GM13976 (cell line): ENCODE results near the gene HRH3.

ENCODE experiments used
- DNase-seq: peaks from one replicate; pipeline ENCODE4 v3.0.0; 2012; ENCODE audit warnings: low spot score
- in situ Hi-C: fragments of 300-500 bp; cut with MboI; formaldehyde crosslinking; loops from one replicate; pipeline ENCODE4 v1.12.0; 2022; ENCODE audit warnings: low sequenced_read_pairs, mixed read lengths, inconsistent platforms; ENCODE audit not compliant: unreplicated experiment
- TF ChIP-seq, protein P1 (sequence below): IDR thresholded peaks from 2 replicates; pipeline ENCODE4 v1.5.1; 2012; ENCODE audit warnings: borderline replicate concordance, mild to moderate bottlenecking; ENCODE audit not compliant: insufficient read depth; ENCODE audit errors: extremely low read depth, missing control alignments, control extremely low read depth

Gene HRH3

DNA sequence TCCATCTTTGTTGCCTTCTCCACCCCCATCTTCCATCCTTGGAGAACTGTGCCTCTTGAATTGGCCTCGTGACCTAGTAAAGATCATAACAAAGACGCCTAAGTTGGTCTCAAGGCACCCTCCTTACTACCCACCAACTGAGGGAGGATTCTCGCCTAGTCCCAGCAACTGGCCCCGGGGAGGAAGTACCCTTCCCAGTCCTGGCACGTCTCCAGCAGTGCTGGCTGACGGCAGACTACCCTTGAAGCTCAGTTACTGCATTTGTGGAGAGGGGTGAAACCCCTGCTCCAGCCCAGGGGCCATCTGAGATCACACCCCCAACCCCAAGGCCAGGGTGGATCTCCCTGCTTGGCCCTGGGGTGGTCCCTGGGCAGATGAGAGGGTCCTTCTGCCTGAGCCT lies 16.1 kb upstream of the HRH3 start:
- TF ChIP-seq, protein P1, sequence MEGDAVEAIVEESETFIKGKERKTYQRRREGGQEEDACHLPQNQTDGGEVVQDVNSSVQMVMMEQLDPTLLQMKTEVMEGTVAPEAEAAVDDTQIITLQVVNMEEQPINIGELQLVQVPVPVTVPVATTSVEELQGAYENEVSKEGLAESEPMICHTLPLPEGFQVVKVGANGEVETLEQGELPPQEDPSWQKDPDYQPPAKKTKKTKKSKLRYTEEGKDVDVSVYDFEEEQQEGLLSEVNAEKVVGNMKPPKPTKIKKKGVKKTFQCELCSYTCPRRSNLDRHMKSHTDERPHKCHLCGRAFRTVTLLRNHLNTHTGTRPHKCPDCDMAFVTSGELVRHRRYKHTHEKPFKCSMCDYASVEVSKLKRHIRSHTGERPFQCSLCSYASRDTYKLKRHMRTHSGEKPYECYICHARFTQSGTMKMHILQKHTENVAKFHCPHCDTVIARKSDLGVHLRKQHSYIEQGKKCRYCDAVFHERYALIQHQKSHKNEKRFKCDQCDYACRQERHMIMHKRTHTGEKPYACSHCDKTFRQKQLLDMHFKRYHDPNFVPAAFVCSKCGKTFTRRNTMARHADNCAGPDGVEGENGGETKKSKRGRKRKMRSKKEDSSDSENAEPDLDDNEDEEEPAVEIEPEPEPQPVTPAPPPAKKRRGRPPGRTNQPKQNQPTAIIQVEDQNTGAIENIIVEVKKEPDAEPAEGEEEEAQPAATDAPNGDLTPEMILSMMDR = no peak

DNA sequence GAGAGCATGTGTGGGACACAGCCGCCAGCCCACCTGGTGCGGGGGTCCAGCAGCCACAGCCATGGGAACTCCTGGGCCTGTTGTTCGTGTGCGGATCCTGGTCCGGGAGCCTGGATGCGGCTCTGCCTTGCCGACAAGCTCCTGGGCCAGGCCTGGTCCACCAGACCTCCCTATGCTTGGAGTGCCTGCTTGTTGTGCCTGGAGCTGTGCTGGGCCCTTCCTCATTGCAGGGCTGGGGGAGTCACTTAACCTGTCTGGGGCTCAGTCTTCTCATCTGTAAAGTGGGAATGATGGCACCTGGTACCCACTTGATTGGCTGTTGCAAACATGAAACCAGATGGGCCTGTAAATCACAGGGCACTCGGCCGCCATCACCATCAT lies 15.7 kb upstream of the HRH3 start:
- no peak for DNase-seq
- TF ChIP-seq, protein P1 = no peak
- in situ Hi-C loops = no loop called here

More for the DNA sequence above, 16.1 kb upstream of the HRH3 start:
- DNase-seq = no peak
- in situ Hi-C loops = no loop called here

DNA sequence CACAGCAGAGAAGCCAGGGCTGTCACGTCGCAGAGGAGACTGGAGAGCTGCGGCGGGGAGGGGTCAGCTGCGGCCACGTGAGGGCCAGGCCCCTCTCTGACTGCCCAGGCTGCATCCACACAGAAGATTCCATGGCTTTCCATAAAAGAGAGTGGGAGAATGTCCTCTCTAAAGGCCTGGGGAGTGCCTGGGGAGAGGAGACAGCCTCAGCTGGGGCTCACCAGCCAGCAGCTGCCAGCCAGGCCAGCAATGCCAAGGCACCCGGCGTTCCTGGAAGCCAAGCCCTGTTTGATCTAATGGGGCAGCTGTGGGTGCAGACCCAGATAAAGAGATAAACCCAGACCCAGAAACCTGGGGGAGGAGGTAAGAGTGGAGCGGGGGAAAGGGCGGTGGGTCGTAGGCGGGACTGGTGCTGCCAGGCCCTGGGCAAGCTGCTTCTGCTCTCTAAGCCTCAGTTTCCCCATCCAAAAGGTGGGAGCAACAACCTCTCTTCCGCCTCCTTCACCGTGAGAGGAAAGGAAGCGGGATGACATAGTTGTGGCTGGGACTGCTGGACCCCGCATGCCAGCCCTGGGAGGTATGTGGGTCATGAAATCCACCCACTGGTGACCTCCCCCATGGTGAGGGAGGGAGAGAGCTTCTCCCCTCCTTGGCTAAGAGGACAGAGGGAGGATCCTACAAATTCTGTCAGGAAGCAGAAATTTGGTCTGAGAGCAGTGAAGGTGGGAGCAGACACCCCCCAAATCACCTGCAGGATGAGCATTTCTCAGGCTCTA lies 15.1 kb upstream of the HRH3 start:
- TF ChIP-seq, protein P1 = no peak
- DNase-seq = no peak
- in situ Hi-C loops = no loop called here

DNA sequence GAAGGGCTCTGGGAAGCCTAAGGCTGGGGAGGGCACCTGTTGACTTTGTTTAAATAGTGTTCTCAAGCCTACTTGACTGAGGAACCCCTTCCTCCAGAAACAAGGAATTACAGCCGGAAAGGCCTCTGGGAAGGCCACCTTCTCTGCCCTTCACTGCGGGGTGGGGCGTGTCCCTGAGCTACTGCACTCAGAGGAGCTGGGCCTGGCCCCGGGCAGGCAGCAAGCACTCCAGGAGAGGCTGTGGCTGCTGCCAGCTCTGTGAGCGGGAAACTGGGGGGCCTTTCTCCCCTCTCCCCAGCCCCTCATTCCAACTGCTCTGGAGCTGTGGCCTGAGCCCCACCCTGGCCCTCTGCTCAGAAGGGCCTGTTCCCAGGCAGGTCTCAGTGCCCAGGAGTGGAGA lies 14.3 kb upstream of the HRH3 start:
- in situ Hi-C loops = no loop called here
- TF ChIP-seq, protein P1 = no peak
- DNase-seq = no peak

DNA sequence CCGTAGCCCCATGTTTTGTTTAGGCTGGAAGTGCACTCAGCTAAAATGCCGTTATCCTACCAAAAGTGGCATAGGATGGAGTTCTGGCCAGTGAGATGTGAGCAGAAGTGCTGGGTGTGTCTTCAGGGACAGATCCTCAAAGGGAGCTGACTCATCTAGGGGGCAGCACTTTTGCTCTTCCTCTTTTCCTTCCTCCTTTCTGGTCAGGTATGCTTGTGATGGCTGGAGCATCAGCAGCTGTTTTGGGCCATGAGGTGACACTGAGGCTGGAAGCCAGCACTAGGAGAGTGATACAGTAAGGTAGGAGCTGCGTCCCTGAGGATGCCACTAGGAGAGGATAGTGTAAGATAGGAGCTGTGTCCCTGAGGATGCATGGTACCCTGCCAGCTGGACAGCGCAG lies 13.6 kb upstream of the HRH3 start:
- TF ChIP-seq, protein P1 = no peak
- in situ Hi-C loops = no loop called here
- DNase-seq = no peak

DNA sequence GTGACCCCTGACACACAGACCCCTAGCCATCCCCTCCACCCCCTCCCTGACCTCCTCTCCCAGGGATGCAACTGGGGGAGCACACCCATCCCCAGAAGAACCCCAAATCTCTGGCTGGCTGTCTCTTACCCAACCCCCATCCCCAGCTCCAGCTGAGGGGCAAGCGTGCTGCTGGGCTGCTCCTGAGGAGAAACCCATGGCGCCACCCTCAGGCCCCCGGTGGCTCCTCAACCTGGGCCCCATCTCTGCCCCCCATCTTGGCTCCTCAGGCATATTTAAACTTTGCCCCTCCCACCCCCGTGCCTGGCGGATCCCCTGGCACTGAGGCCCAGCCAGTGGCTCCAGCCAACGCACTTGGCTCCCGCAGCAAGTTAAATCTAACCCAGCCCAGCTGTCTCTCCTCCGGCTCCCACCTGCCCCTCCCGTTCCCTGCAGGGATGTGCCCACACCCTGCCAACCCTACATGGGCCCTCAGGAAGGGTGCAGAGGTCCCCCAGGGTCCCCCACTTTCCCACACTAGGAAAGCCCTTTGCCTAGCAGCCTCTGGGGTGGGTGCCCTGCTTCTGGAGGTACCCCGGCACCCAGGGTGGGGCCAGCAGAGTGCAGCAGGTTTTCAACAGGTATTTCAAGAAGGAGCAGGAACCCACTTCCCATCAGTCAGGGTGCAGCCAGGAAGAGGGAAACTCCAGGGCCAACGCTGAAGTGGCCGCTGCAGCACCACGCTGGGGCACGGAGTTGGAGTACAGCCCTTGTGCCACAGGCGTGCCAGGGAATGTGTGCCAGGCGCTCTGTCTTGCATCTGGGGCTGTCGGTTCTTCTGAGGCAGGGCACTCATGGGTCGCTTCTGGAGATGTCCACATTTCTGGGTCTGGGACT lies 12.9 kb upstream of the HRH3 start:
- in situ Hi-C loops = no loop called here
- TF ChIP-seq, protein P1 = no peak
- DNase-seq = no peak
